Muscle of leg (tissue), 11 donors: ENCODE data around the gene DNAH11. TPM values are rescaled to one million over a fixed set of nuclear protein-coding genes. Genes with fewer than 3 reads are reported as not detected.
"Not testable (repeated sequence)": the region's sequence is repeated elsewhere in the genome, so short reads cannot be mapped to it uniquely, and the experiment has no call there.

Source experiments
- DNase-seq: peaks from one replicate; pipeline ENCODE4 v3.0.0; 2013
- H3K27ac ChIP-seq: one replicate; pipeline ENCODE4 v1.5.1; 2013; ENCODE audit warnings: mild to moderate bottlenecking, low read length, control low read depth
- H3K27me3 ChIP-seq: one replicate; pipeline ENCODE4 v1.6.1; 2013; ENCODE audit warnings: low read length; ENCODE audit not compliant: control insufficient read depth, insufficient read depth
- H3K36me3 ChIP-seq: one replicate; pipeline ENCODE4 v1.6.1; 2013; ENCODE audit warnings: low read length; ENCODE audit not compliant: control insufficient read depth, insufficient read depth
- H3K4me1 ChIP-seq: one replicate; pipeline ENCODE4 v1.6.1; 2013; ENCODE audit warnings: low read length; ENCODE audit not compliant: control insufficient read depth, insufficient read depth
- H3K4me3 ChIP-seq: one replicate; pipeline ENCODE4 v1.5.1; 2013; ENCODE audit warnings: low read length, control low read depth
- H3K9me3 ChIP-seq: replicated peaks from 2 replicates; pipeline ENCODE4 v1.6.1; 2013; ENCODE audit warnings: low read depth, low read length; ENCODE audit not compliant: control insufficient read depth
- WGBS: methylation state at CpG from one replicate; pipeline ENCODE4 v1.1.5; 2013; ENCODE audit warnings: missing lambda C conversion rate; ENCODE audit not compliant: insufficient coverage; 5-methylcytosine and 5-hydroxymethylcytosine counted together
- polyA plus RNA-seq, 8 donors: library from polyadenylated mRNA; unstranded; fragments of 120-200 nt; gene quantifications; one replicate each; pipeline versions ENCODE4 v1.2.1 to v1.2.3, GENCODE V29; 2013; ENCODE audit warnings: inconsistent platforms in 1 of 8, low replicate concordance in 1 of 8; ENCODE audit not compliant: insufficient read length in 8 of 8, insufficient read depth in 1 of 8
- total RNA-seq: library from RNA; stranded (reverse); fragments of 120-200 nt; gene quantifications from one replicate; pipeline ENCODE4 v1.2.4, GENCODE V29; 2013

DNAH11 gene
- total and polyA plus RNA-seq, 9 donors: 0.13 to 0.83 (median 0.54) TPM

GRCh38 chr7:21926448-21926847 lies 383.6 kb downstream of the DNAH11 start:
- Histone ChIP-seq H3K36me3 (no peaks in the 10 kb centered on the region), H3K27ac (no peak overlapping the region), H3K9me3 (no peaks in the 10 kb centered on the region), H3K4me3 (no peak overlapping the region), H3K4me1 (no peaks in the 10 kb centered on the region), H3K27me3 (no peaks in the 10 kb centered on the region)
- DNase-seq: no peak
- WGBS: no CpG with 5 or more reads among the region's 1 CpG

DNA sequence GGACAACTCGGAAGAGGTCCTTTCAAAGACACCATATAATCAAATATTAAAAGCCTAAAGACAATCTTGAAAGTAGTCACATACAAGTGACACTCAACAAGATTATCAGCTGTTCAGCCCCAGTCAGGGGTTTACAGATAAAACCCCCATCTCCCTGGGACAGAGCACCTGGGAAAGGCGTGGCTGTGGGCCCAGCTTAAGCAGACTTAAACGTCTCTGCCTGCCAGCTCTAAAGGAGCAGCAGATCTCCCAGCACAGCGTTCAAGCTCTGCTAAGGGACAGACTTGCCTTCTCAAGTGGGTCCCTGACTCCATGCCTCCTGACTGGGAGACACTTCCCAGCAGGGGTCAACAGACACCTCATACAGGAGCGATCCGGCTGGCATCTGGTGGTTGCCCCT lies 384.9 kb downstream of the DNAH11 start:
- Histone ChIP-seq H3K4me3 (no peak overlapping the region), H3K27me3 (no peaks in the 10 kb centered on the region), H3K9me3 (no peaks in the 10 kb centered on the region), H3K36me3 (no peaks in the 10 kb centered on the region), H3K4me1 (no peaks in the 10 kb centered on the region), H3K27ac (no peak overlapping the region)
- DNase-seq: no peak
- WGBS: 78% methylated on average over 5 of the region's 6 CpGs

- no CpG with 5 or more reads among the region's 3 CpGs for WGBS
- not testable (repeated sequence) for H3K4me1 ChIP-seq, H3K4me3 ChIP-seq
Measured at GRCh38 chr7:21933293-21933692, 390.5 kb downstream of the DNAH11 start.

GRCh38 chr7:21934808-21935207 lies 392.0 kb downstream of the DNAH11 start:
- Histone ChIP-seq H3K9me3 (peaks cover 10% of the 10 kb centered on the region), H3K27ac (no peak overlapping the region), H3K27me3 (no peaks in the 10 kb centered on the region), H3K4me1 (no peaks in the 10 kb centered on the region), H3K36me3 (no peaks in the 10 kb centered on the region), H3K4me3 (no peak overlapping the region)
- DNase-seq: no peak

More at GRCh38 chr7:21933293-21933692, 390.5 kb downstream of the DNAH11 start:
- not testable (repeated sequence) for DNase-seq, H3K27me3 ChIP-seq, H3K27ac ChIP-seq, H3K36me3 ChIP-seq
- peaks cover 10% of the 10 kb centered on the region for H3K9me3 ChIP-seq

- no peaks in the 10 kb centered on the region for H3K4me1 ChIP-seq
- no peak for DNase-seq
- peaks cover 10% of the 10 kb centered on the region for H3K9me3 ChIP-seq
- H3K36me3 ChIP-seq: no peaks in the 10 kb centered on the region
- WGBS: no CpG with 5 or more reads among the region's 2 CpGs
- H3K4me3 ChIP-seq: no peak overlapping the region
- H3K27me3 ChIP-seq: no peaks in the 10 kb centered on the region
- no peak overlapping the region for H3K27ac ChIP-seq
Measured at GRCh38 chr7:21938463-21938862, 395.6 kb downstream of the DNAH11 start.

DNA sequence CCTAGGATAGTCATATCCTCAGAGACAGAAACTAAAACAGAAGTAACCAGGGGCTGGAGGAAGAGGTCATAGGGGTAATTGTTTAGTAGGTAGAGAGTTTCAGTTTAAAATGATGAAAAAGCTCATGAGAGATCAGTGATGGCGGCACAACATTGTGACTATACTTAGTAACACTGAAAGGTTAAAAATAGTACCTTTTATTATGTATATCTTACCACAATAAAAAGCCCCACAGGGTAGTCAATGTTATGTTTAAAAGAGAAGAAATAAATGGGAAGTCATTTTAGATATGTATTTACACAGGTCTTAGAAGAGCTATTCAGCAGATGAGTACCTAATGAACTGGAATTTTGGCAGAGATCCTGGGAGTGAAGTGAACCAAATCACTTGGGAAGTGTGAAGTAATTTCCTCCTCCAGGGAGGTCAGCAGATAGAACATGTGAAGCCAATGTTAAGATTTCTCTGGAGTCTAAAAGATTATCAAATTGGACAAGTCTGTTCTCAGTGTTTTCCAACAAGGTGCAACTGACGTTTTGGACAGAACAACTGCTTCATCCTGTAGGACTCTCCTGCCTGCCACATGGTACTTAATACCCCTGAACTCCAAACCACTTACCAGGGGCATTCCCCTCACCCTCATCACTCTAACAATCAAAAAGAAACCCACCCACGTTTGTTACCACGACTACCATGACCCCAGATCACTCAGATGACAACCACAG lies 396.5 kb downstream of the DNAH11 start:
- Histone ChIP-seq H3K4me1 (no peaks in the 10 kb centered on the region), H3K36me3 (no peaks in the 10 kb centered on the region), H3K4me3 (no peak overlapping the region), H3K27ac (no peak overlapping the region), H3K27me3 (no peaks in the 10 kb centered on the region), H3K9me3 (peaks cover 10% of the 10 kb centered on the region)
- WGBS: 50% methylated on average over 1 of the region's 4 CpGs
- no peak for DNase-seq

DNA sequence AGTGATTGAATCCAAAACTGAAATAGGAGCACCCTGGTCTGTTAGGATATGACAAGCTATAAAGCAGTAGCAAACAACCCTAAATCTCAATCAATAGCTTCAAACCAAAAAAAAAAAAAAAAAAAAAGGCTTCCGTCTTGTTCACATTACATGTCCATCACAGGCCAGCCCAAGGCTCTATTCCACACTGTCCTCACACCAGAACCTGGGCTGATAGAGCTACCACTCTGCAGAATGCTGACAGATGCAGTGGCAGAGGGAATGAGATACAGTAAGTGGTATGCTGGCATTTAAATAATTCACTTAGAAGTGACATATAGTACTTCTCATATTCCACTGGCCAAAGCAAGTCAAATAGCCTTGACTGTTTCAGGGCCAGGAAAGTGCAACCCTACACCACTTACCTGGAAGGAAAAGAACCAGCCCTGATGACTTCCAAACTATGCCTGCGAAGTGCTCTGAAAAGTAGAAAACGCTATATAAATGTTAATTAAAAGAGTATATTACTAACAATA lies 397.1 kb downstream of the DNAH11 start:
- Histone ChIP-seq H3K4me1 (peaks cover 4% of the 10 kb centered on the region), H3K27me3 (no peaks in the 10 kb centered on the region), H3K27ac (no peak overlapping the region), H3K4me3 (no peak overlapping the region), H3K9me3 (peaks cover 10% of the 10 kb centered on the region), H3K36me3 (no peaks in the 10 kb centered on the region)
- DNase-seq: no peak
- WGBS: no CpG with 5 or more reads among the region's 3 CpGs

DNA sequence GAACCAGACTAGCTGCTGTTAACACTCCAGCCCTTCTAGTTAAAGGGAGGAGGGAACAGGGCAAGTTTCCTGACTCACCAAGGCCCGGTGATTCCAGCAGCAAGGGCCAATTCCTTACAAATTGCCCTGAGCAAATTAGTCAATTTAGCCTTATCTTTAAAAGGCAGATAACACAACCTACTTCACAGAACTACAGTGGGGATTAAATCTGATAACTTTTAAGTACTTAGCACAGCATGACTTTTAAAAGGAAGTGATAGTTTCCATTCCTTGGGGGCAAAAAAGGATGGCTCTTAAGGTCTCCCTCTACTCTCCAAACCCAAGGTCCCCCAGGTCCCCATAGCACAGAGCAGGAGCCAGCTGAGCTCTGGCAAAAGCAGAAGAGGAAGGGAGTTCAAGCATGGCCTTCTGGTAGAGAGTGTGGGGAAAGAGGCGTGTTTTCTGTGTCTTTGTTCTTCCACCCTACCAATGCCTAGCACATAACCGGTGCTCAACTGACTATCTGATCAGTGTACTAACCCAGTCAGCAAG lies 398.8 kb downstream of the DNAH11 start:
- peaks cover 10% of the 10 kb centered on the region for H3K4me1 ChIP-seq
- no peak for DNase-seq

DNA sequence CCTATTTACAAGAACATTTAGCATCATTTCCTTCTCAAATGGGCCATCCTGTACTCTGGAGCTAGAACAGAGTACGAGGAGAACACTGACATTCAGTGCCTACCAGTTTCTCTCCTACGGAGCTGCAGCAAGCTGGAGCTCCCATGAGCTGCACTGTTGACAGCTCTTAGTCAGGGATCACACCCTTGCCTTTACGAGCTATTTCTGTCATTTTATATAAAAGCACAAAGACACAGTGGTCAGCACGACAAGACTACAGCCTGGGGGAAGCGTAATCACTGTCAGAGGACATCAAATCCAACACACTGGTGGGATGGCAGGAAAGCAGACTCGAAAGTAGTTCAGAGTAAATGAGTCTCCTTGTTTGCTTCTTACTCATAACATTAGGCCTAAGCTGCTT lies 400.1 kb downstream of the DNAH11 start:
- 78% methylated on average over 4 of the region's 6 CpGs for WGBS
- H3K4me1 ChIP-seq: peaks cover 10% of the 10 kb centered on the region

More for the DNA sequence above, 398.8 kb downstream of the DNAH11 start:
- Histone ChIP-seq H3K36me3 (no peaks in the 10 kb centered on the region), H3K4me3 (no peak overlapping the region), H3K27me3 (no peaks in the 10 kb centered on the region), H3K9me3 (peaks cover 8% of the 10 kb centered on the region), H3K27ac (no peak overlapping the region)
- WGBS: 60% methylated on average over 1 of the region's 3 CpGs

GRCh38 chr7:21943436-21943835 lies 400.6 kb downstream of the DNAH11 start:
- WGBS: 100% methylated on average over 1 of the region's 5 CpGs
- H3K4me1 ChIP-seq: peaks cover 10% of the 10 kb centered on the region
- no peak overlapping the region for H3K27ac ChIP-seq

More for the DNA sequence above, 400.1 kb downstream of the DNAH11 start:
- H3K9me3 ChIP-seq: no peaks in the 10 kb centered on the region
- H3K27me3 ChIP-seq: no peaks in the 10 kb centered on the region
- no peak overlapping the region for H3K27ac ChIP-seq
- no peaks in the 10 kb centered on the region for H3K36me3 ChIP-seq
- DNase-seq: no peak
- no peak overlapping the region for H3K4me3 ChIP-seq

More at GRCh38 chr7:21943436-21943835, 400.6 kb downstream of the DNAH11 start:
- Histone ChIP-seq H3K4me3 (no peak overlapping the region), H3K27me3 (no peaks in the 10 kb centered on the region), H3K9me3 (no peaks in the 10 kb centered on the region), H3K36me3 (no peaks in the 10 kb centered on the region)
- DNase-seq: no peak
